Measurements from ENCODE around the gene EIF4H. TPM values are rescaled to one million over a fixed set of nuclear protein-coding genes. Genes with fewer than 3 reads are reported as not detected.

Gene EIF4H
- total and polyA plus RNA-seq, 2 of the 8 experiments (the other 6 are each of a cell fraction or from before 2014, with no cell fraction given) = 323 to 382 TPM

DNA sequence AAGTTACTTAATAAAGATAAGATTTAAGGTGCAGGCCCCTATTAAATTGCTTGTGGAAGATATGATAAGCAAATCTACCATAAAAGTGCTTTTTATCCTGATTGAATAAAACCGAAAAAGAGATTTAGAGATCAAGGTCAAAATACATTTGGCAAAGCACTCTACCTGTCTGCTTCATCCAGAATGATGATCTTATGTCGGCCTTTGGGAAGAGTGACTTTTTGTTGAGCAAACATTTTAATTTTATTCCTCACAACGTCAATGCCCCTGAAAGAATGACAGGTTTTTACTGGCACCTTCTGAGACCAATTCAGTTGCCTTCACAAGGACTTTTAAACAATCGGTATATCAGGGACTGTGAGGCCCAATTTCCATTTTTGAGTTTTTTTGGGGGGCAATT, 72.3 kb downstream of the EIF4H start:
- no peak overlapping the region for H4K8ac ChIP-seq (ENCODE audit: extremely low read depth, insufficient read depth, low read length)
- H3K9ac ChIP-seq (replicated peaks in 1 of 4; ENCODE audit: extremely low read depth in 1 of 4, low read depth in 3 of 4, low read length in 3 of 4) = no peak overlapping the region
- peaks cover 2 to 10% of the 10 kb centered on the region in 2 experiments for H4K20me1 ChIP-seq (replicated peaks in 1 of 2; ENCODE audit: control insufficient read depth in 1 of 2, insufficient read depth in 2 of 2, low read length in 2 of 2)
- H3K79me1 ChIP-seq (ENCODE audit: low read depth, low read length) = peaks cover 2% of the 10 kb centered on the region; the same call in 1 of the 2 replicates
- no peak for DNase-seq (ENCODE audit: low read depth in 1 of 2, low spot score in 2 of 2)
- H3K4ac ChIP-seq (replicated peaks; ENCODE audit: insufficient read length, low read depth, low read length) = no peak overlapping the region
- no peaks in the 10 kb centered on the region; the same call in 1 of the 2 replicates for H3K23me2 ChIP-seq (ENCODE audit: low read depth, low read length)
- H3K4me2 ChIP-seq (ENCODE audit: insufficient read depth in 1 of 2, low read depth in 2 of 2, low read length in 2 of 2) = no peak overlapping the region
- no peaks in the 10 kb centered on the region for H3K9me3 ChIP-seq (ENCODE audit: insufficient read depth in 2 of 2, low read depth in 1 of 2, low read length in 1 of 2)
- H2BK15ac ChIP-seq (ENCODE audit: low read length) = no peak overlapping the region
- H2AFZ ChIP-seq (ENCODE audit: low read length) = no peak overlapping the region
- FAIRE-seq = no peak
- no peak overlapping the region for H3K27ac ChIP-seq (ENCODE audit: low read depth, low read length)
- CTCF ChIA-PET (ENCODE audit: partially characterized antibody) = no interaction called here
- no peak overlapping the region for H3K18ac ChIP-seq (ENCODE audit: extremely low read depth, low read length)
- H4K5ac ChIP-seq (ENCODE audit: insufficient read length, low read depth, low read length) = no peak overlapping the region
- H3K4me1 ChIP-seq (replicated peaks in 1 of 4; ENCODE audit: control insufficient read depth in 3 of 4, insufficient read depth in 4 of 4, low read length in 3 of 4) = no peaks in the 10 kb centered on the region
- no peak overlapping the region for H3K14ac ChIP-seq (ENCODE audit: insufficient read length)
- peaks cover 0 to 7% of the 10 kb centered on the region in 2 experiments; a peak in 1 of 4 replicates for H3K79me2 ChIP-seq (ENCODE audit: control insufficient read depth in 1 of 2, insufficient read depth in 2 of 2, low read length in 2 of 2)
- no peak overlapping the region for H2BK120ac ChIP-seq (replicated peaks; ENCODE audit: low read depth, low read length)
- POLR2A ChIA-PET (ENCODE audit: partially characterized antibody) = interaction anchor here (1.3 kb wide), 1 partner anchor 15 kb away, joined by 4 read pairs; no protein-coding TSS in a partner anchor
- no peaks in the 10 kb centered on the region; a peak in 1 of 7 replicates for H3K27me3 ChIP-seq (replicated peaks in 1 of 4; ENCODE audit: control insufficient read depth in 3 of 4, extremely low read depth in 1 of 4, insufficient read depth in 3 of 4, low read length in 3 of 4)
- H3K4me3 ChIP-seq (ENCODE audit: extremely low read depth in 1 of 4, insufficient read depth in 2 of 4, low read depth in 3 of 4, low read length in 4 of 4) = no peak overlapping the region
- H2BK20ac ChIP-seq (ENCODE audit: low read length) = no peak overlapping the region
- H2BK12ac ChIP-seq (ENCODE audit: low read depth, low read length) = no peak overlapping the region
- H4K91ac ChIP-seq (replicated peaks; ENCODE audit: insufficient read length, low read length) = no peak overlapping the region
- H3K56ac ChIP-seq (replicated peaks; ENCODE audit: insufficient read length, low read depth, low read length) = no peak overlapping the region
- no peak overlapping the region for H2AK5ac ChIP-seq (ENCODE audit: low read depth, low read length)
- no peak overlapping the region for H3K23ac ChIP-seq (ENCODE audit: insufficient read length)
- no peak overlapping the region for H2BK5ac ChIP-seq (ENCODE audit: low read depth, low read length)
- WGBS, 2 experiments (ENCODE audit: extremely low coverage in 1 of 2, insufficient coverage in 1 of 2, insufficient read length in 1 of 2, insufficient replicate concordance in 2 of 2, low coverage in 1 of 2, low lambda C conversion rate in 2 of 2, missing lambda C conversion rate in 1 of 2) = 97% methylated on average over 4 of the region's 4 CpGs; no CpG with 5 or more reads in 1 of the 2 experiments
- peaks cover 28 to 84% (median 61%) of the 10 kb centered on the region in 4 experiments for H3K36me3 ChIP-seq (ENCODE audit: control insufficient read depth in 2 of 4, insufficient read depth in 4 of 4, low read length in 3 of 4)
- TF ChIP-seq GTF2F1 (IDR thresholded peaks at IDR 0.05; ENCODE audit: borderline replicate concordance, low read depth, low read length) (no peak), KDM5A (IDR thresholded peaks at IDR 0.05; ENCODE audit: low read length) (no peak), HDAC2 (IDR thresholded peaks at IDR 0.05; ENCODE audit: borderline replicate concordance in 1 of 2, low read depth in 2 of 2, low read length in 2 of 2) (no peak), CHD2 (IDR thresholded peaks at IDR 0.05; ENCODE audit: low read length) (no peak), ATF3 (IDR thresholded peaks at IDR 0.05; ENCODE audit: insufficient read depth, low read depth, low read length) (no peak), SP4 (IDR thresholded peaks at IDR 0.05; ENCODE audit: low read length) (no peak), SRF (IDR thresholded peaks at IDR 0.05; ENCODE audit: low read depth, low read length) (no peak), GABPA (IDR thresholded peaks at IDR 0.05; ENCODE audit: borderline replicate concordance, insufficient read depth, low read length) (no peak), TEAD4 (IDR thresholded peaks at IDR 0.05; ENCODE audit: low read depth, low read length) (no peak)
- TF ChIP-seq, protein P1, sequence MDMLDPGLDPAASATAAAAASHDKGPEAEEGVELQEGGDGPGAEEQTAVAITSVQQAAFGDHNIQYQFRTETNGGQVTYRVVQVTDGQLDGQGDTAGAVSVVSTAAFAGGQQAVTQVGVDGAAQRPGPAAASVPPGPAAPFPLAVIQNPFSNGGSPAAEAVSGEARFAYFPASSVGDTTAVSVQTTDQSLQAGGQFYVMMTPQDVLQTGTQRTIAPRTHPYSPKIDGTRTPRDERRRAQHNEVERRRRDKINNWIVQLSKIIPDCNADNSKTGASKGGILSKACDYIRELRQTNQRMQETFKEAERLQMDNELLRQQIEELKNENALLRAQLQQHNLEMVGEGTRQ (IDR thresholded peaks at IDR 0.05; ENCODE audit: low read length) = no peak
- TF ChIP-seq, protein P2, sequence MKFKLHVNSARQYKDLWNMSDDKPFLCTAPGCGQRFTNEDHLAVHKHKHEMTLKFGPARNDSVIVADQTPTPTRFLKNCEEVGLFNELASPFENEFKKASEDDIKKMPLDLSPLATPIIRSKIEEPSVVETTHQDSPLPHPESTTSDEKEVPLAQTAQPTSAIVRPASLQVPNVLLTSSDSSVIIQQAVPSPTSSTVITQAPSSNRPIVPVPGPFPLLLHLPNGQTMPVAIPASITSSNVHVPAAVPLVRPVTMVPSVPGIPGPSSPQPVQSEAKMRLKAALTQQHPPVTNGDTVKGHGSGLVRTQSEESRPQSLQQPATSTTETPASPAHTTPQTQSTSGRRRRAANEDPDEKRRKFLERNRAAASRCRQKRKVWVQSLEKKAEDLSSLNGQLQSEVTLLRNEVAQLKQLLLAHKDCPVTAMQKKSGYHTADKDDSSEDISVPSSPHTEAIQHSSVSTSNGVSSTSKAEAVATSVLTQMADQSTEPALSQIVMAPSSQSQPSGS (IDR thresholded peaks at IDR 0.05; ENCODE audit: low read length) = no peak

All from H1 (cell line).